ENCODE results near the gene BCL3. TPM values are rescaled to one million over a fixed set of nuclear protein-coding genes. Genes with fewer than 3 reads are reported as not detected.

Gene BCL3
- total RNA-seq, 1 donor from 2014 or later: 2.1 TPM

DNA sequence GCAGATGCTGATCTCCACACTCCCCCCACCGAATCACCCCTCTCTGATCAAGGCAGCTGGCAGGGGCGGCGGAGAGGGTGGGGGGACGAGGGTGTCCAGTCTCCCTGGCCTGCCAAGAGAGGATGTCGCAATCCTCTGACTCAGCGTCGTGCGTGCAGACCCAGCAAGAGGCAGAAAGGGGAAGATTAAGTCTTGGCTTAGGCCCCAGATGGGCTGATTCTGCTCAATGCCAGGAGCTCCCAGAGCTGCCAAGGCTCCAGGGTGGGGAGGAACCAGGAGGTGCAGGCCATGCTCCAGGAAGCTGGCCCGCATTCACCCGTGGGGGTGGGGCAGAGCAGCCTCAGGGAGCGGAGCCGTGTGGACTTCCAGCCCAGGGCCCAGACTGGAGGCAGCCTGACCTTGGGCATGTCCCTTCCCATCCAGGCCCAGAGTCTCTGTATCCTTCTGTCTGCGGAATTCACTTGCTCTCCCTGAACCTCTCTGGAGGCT lies 6.6 kb upstream of the BCL3 start:
- H3K36me3 ChIP-seq (ENCODE audit: control insufficient read depth, insufficient read depth, low read length): no peaks in the 10 kb centered on the region
- FAIRE-seq (peak; percentile 91), DNase-seq (ENCODE audit: low read depth) (peak; percentile 99)
- no peaks in the 10 kb centered on the region for H3K27me3 ChIP-seq (ENCODE audit: control insufficient read depth, insufficient read depth, low read length)
- H3K4me3 ChIP-seq (ENCODE audit: low read depth, low read length): no peak overlapping the region
- TF ChIP-seq, protein P1, sequence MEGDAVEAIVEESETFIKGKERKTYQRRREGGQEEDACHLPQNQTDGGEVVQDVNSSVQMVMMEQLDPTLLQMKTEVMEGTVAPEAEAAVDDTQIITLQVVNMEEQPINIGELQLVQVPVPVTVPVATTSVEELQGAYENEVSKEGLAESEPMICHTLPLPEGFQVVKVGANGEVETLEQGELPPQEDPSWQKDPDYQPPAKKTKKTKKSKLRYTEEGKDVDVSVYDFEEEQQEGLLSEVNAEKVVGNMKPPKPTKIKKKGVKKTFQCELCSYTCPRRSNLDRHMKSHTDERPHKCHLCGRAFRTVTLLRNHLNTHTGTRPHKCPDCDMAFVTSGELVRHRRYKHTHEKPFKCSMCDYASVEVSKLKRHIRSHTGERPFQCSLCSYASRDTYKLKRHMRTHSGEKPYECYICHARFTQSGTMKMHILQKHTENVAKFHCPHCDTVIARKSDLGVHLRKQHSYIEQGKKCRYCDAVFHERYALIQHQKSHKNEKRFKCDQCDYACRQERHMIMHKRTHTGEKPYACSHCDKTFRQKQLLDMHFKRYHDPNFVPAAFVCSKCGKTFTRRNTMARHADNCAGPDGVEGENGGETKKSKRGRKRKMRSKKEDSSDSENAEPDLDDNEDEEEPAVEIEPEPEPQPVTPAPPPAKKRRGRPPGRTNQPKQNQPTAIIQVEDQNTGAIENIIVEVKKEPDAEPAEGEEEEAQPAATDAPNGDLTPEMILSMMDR (IDR thresholded peaks at IDR 0.05; ENCODE audit: insufficient read depth, low read length, severe bottlenecking): no peak

DNA sequence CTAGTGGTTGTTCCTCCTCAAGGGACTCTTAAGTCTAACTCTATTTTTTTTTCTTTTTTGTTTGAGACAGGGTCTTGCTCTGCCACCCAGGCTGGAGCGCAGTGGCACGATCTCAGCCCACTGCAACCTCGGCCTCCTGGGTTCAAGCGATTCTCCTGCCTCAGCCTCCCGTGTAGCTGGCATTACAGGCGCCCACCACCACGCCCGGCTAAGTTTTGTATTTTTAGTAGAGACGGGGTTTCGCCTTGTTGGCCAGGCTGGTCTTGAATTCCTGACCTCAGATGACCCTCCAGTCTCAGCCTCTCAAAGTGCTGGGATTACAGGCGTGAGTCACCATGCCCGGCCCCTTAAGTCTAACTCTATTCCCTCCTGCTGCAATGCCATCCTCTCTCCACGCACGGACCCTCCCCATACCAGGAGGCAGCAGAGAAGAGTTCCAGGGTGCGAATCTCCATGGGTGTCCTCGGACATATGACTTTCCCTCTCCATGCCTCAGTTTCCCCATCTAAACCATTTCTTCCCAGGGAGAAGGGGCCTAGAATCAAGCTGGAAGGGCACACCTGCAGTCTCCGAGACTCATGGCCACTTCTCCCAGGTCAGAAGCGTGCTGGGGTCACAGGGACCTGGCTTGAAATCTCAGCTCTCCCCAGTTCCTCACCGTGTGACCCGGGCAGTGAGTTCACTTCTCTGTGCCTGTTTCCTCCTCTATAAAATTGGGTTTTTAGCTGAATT lies 6.0 kb upstream of the BCL3 start:
- Histone ChIP-seq H3K36me3 (ENCODE audit: control insufficient read depth, insufficient read depth, low read length) (no peaks in the 10 kb centered on the region), H3K4me3 (ENCODE audit: low read depth, low read length) (no peak overlapping the region), H3K27me3 (ENCODE audit: control insufficient read depth, insufficient read depth, low read length) (no peaks in the 10 kb centered on the region)
- FAIRE-seq: no peak
- DNase-seq (ENCODE audit: low read depth): peak; percentile 32
- TF ChIP-seq, protein P1 (IDR thresholded peaks at IDR 0.05; ENCODE audit: insufficient read depth, low read length, severe bottlenecking): no peak

DNA sequence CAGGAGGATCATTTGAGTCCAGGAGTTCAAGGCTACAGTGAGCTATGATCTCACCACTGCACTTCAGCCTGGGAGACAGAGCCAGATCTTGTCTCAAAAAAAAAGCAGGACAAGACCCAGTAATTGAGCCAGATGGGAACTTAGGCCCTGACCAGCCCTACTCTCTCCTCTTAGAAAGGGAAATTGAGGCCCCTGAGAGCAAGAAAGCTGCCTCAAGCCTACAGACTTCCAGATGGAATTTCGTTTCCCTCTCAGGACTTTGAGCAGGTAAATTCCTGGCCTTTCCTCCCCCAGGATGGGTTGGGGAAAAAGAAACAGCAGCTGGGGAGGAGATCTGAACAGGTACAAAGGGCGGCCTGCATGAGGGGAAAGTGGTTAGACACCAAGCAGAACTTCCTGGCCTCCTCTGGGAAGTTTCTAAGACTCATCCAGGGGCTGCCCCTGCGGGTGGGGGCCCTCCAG lies 3.6 kb upstream of the BCL3 start:
- TF ChIP-seq, protein P1 (IDR thresholded peaks at IDR 0.05; ENCODE audit: insufficient read depth, low read length, severe bottlenecking): no peak
- peak; percentile 18 for FAIRE-seq
- no peak overlapping the region for H3K4me3 ChIP-seq (ENCODE audit: low read depth, low read length)

DNA sequence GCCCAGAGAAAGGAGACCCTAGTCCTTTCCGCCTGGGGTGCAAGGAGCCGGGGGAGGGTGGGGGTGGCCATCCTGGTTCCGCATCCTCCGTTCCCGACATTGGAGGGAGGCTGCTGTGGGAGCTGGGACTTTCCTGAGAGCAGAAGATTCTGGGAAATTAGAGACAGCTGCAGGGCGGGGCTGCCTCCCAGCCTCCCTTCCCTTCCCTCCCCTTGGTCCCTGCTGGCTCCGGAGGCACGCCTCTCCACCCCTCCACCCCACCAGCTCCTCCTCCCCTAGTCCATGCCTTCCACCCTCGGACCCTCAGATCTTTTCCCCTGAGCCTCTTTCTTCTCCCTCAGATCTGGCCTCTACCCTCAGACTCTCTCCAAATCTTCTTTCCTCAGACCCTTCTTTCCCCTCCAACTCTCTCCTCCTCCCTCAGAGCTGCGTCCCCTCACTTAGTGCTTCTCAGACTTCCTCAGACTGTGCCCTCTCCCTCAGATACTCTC lies 3.1 kb upstream of the BCL3 start:
- DNase-seq (ENCODE audit: low read depth): peak; percentile 52
- FAIRE-seq: peak; percentile 40
- no peaks in the 10 kb centered on the region for H3K27me3 ChIP-seq (ENCODE audit: control insufficient read depth, insufficient read depth, low read length)
- peaks cover 2% of the 10 kb centered on the region for H3K36me3 ChIP-seq (ENCODE audit: control insufficient read depth, insufficient read depth, low read length)
- TF ChIP-seq, protein P1 (IDR thresholded peaks at IDR 0.05; ENCODE audit: insufficient read depth, low read length, severe bottlenecking): no peak
- H3K4me3 ChIP-seq (ENCODE audit: low read depth, low read length): no peak overlapping the region

More for the DNA sequence above, 3.6 kb upstream of the BCL3 start:
- DNase-seq (ENCODE audit: low read depth): no peak
- Histone ChIP-seq H3K27me3 (ENCODE audit: control insufficient read depth, insufficient read depth, low read length) (no peaks in the 10 kb centered on the region), H3K36me3 (ENCODE audit: control insufficient read depth, insufficient read depth, low read length) (no peaks in the 10 kb centered on the region)

DNA sequence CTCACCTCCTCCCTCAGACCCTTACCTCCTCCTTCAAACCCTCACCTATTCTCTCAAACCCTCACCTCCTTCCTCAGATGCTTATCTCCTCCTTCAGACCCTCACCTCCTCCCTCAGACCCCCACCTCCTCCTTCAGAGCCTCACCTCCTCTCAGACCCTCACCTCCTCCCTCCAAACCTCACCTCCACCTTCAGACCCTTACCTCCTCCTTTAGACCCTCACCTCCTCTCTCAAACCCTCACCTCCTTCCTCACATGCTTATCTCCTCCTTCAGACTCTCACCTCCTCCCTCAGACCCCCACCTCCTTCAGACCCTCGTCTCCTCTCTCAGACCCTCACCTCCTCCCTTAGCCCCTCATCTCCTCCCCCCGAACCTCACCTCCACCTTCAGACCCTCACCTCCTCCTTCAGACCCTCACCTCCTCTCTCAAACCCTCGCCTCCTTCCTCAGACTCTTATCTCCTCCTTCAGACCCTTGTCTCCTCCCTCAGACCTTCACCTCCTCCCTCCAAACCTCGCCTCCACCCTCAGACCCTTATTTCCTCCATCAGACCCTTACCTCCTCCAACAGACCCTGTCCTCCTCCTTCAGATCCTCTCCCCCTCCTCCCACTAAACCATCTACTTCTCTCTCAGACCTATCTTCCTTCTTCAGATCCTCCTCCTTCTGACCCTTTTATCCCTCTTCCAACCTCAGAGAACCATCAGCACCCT lies 2.5 kb upstream of the BCL3 start:
- H3K27me3 ChIP-seq (ENCODE audit: control insufficient read depth, insufficient read depth, low read length): no peaks in the 10 kb centered on the region
- DNase-seq (ENCODE audit: low read depth): no peak
- H3K4me3 ChIP-seq (ENCODE audit: low read depth, low read length): no peak overlapping the region
- H3K36me3 ChIP-seq (ENCODE audit: control insufficient read depth, insufficient read depth, low read length): peaks cover 6% of the 10 kb centered on the region
- TF ChIP-seq, protein P1 (IDR thresholded peaks at IDR 0.05; ENCODE audit: insufficient read depth, low read length, severe bottlenecking): no peak
- FAIRE-seq: no peak

All from bronchial epithelial cell (primary cell).